ENCODE results near the gene CCDC40. TPM values are rescaled to one million over a fixed set of nuclear protein-coding genes. Genes with fewer than 3 reads are reported as not detected.

CCDC40 gene
- total RNA-seq, 2 donors from 2014 or later: 3.0 to 9.3 TPM

GRCh38 chr17:80053102-80053501, 16.7 kb downstream of the CCDC40 start:
- no peak for TF ChIP-seq CTCF (IDR thresholded peaks at IDR 0.05)
- DNase-seq (ENCODE audit: low spot score): no peak
- Histone ChIP-seq H3K9me3 (no peaks in the 10 kb centered on the region), H3K4me1 (peaks cover 0 to 8% of the 10 kb centered on the region in 2 donors), H3K36me3 (peaks cover 13% of the 10 kb centered on the region), H3K4me3 (no peak overlapping the region), H3K27ac (no peak overlapping the region), H3K27me3 (no peaks in the 10 kb centered on the region)

- no peak for DNase-seq (ENCODE audit: low spot score)
- H3K9me3 ChIP-seq: no peaks in the 10 kb centered on the region
- H3K4me1 ChIP-seq: peaks cover 0 to 8% of the 10 kb centered on the region in 2 donors
- peaks cover 4% of the 10 kb centered on the region for H3K36me3 ChIP-seq
- no peak for TF ChIP-seq CTCF (IDR thresholded peaks at IDR 0.05)
- no peak overlapping the region for H3K27ac ChIP-seq
- H3K4me3 ChIP-seq: no peak overlapping the region
- H3K27me3 ChIP-seq: no peaks in the 10 kb centered on the region
Measured at GRCh38 chr17:80055597-80055996, 19.2 kb downstream of the CCDC40 start.

- no peak for DNase-seq (ENCODE audit: low spot score)
- H3K4me1 ChIP-seq: peaks cover 0 to 8% of the 10 kb centered on the region in 2 donors
- H3K27me3 ChIP-seq: no peaks in the 10 kb centered on the region
- no peak for TF ChIP-seq CTCF (IDR thresholded peaks at IDR 0.05)
- no peak overlapping the region for H3K27ac ChIP-seq
- H3K36me3 ChIP-seq: no peaks in the 10 kb centered on the region
- H3K4me3 ChIP-seq: no peak overlapping the region
- no peaks in the 10 kb centered on the region for H3K9me3 ChIP-seq
Measured at GRCh38 chr17:80058311-80058955, 22.0 kb downstream of the CCDC40 start.

- no peak for TF ChIP-seq CTCF (IDR thresholded peaks at IDR 0.05)
- Histone ChIP-seq H3K9me3 (no peaks in the 10 kb centered on the region), H3K27ac (no peak overlapping the region), H3K36me3 (no peaks in the 10 kb centered on the region), H3K4me1 (peaks cover 0 to 5% of the 10 kb centered on the region in 2 donors), H3K27me3 (no peaks in the 10 kb centered on the region), H3K4me3 (no peak overlapping the region)
- DNase-seq (ENCODE audit: low spot score): no peak
Measured at GRCh38 chr17:80060644-80061043, 24.2 kb downstream of the CCDC40 start.

GRCh38 chr17:80061421-80061820, 25.0 kb downstream of the CCDC40 start:
- DNase-seq (ENCODE audit: low spot score): no peak
- no peaks in the 10 kb centered on the region for H3K27me3 ChIP-seq
- H3K9me3 ChIP-seq: no peaks in the 10 kb centered on the region
- peaks cover 0 to 5% of the 10 kb centered on the region in 2 donors for H3K4me1 ChIP-seq
- H3K36me3 ChIP-seq: no peaks in the 10 kb centered on the region
- H3K27ac ChIP-seq: no peak overlapping the region
- no peak overlapping the region for H3K4me3 ChIP-seq
- no peak for TF ChIP-seq CTCF (IDR thresholded peaks at IDR 0.05)

All from right atrium auricular region (tissue), 2 donors.